ENCODE results near the gene KL.

Gene KL

GRCh38 chr13:33115274-33115673 is 99.1 kb downstream of the KL start:
- DNase-seq, result no peak

Measured in OCI-M1 (cell line).